ENCODE results near the gene PLAAT5.

DNA sequence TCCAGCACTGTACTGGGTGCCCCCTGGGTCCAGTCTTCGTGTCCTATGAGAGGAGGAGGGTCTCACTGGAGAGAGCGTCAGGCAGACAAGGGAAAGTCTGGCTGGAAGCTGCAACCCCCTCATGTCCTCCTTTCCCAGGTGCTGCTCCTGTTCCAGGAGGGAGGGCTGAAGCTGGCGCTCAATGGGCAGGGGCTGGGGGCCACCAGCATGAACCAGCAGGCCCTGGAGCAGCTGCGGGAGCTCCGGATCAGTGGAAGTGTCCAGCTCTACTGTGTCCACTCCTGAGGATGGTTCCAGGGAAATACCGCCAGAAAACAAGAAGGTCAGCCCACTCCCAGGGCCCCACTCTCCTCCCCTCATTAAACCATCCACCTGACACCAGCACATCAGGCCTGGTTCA, 25.1 kb upstream of the PLAAT5 start:
- TF ChIP-seq, protein P1, sequence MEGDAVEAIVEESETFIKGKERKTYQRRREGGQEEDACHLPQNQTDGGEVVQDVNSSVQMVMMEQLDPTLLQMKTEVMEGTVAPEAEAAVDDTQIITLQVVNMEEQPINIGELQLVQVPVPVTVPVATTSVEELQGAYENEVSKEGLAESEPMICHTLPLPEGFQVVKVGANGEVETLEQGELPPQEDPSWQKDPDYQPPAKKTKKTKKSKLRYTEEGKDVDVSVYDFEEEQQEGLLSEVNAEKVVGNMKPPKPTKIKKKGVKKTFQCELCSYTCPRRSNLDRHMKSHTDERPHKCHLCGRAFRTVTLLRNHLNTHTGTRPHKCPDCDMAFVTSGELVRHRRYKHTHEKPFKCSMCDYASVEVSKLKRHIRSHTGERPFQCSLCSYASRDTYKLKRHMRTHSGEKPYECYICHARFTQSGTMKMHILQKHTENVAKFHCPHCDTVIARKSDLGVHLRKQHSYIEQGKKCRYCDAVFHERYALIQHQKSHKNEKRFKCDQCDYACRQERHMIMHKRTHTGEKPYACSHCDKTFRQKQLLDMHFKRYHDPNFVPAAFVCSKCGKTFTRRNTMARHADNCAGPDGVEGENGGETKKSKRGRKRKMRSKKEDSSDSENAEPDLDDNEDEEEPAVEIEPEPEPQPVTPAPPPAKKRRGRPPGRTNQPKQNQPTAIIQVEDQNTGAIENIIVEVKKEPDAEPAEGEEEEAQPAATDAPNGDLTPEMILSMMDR (IDR thresholded peaks at IDR 0.05) = no peak
- TF ChIP-seq ZFX (IDR thresholded peaks at IDR 0.05; ENCODE audit: borderline replicate concordance) = no peak

Measured in 22Rv1 (cell line).